Measurements from ENCODE around the gene NPLOC4.
"Not testable (repeated sequence)": the region's sequence is repeated elsewhere in the genome, so short reads cannot be mapped to it uniquely, and the experiment has no call there.

Gene NPLOC4

GRCh38 chr17:81621494-81622130 is 15.3 kb downstream of the NPLOC4 start:
- no peak for DNase-seq

DNA sequence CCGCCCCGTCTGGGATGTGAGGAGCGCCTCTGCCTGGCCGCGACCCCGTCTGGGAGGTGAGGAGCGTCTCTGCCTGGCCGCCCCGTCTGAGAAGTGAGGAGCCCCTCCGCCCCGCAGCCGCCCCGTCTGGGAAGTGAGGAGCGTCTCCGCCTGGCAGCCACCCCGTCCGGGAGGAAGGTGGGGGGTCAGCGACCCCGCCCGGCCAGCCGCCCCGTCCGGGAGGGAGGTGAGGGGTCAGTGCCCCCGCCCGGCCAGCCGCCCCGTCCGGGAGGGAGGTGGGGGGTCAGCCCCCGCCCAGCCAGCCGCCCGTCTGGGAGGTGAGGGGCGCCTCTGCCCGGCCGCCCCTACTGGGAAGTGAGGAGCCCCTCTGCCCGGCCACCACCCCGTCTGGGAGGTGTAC is 18.6 kb downstream of the NPLOC4 start:
- DNase-seq, result not testable (repeated sequence)

DNA sequence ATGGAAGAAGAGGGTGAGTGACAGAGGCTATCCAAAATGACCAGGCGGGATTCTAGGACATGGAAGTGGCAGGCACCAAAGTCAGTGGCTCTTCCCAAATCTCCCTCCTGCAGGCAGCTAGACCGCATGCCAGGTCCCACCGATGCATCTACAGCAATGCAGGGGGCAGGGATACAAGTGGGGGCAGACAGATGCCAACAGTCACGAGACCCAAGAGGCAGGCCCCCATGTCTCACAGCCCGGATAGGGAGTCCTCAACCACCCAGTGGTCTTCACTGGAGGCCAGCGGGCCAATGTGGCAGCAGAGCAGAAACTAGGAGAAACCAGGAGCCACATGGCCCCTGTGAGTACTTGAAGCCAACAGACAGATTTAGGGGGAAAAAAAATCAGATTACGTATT is 20.0 kb downstream of the NPLOC4 start:
- no peak for DNase-seq

DNA sequence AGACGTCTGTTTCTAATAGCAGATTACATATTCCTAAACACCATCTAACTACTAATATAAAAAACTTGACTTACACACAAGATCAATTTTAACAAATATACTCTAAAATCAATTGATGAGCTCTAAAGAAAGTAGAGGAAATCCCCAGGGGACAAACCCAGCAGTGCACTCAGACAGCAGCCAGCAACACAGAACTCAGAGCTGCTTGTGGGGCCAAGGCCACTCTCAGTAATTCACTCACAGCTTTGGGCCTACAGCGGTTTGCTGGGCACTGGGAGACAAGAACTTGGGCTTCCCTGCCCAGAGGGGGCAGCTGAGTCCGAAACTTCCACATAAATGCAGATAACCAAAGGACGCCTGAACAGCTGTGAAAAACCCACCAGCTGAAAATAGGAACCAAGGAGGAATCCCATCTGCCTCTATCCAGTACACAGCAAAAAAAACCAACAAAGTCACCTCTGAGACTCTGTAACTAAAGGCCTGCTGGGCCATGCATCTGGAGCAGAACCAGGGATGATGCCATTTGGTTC is 21.4 kb downstream of the NPLOC4 start:
- DNase-seq, result no peak

DNA sequence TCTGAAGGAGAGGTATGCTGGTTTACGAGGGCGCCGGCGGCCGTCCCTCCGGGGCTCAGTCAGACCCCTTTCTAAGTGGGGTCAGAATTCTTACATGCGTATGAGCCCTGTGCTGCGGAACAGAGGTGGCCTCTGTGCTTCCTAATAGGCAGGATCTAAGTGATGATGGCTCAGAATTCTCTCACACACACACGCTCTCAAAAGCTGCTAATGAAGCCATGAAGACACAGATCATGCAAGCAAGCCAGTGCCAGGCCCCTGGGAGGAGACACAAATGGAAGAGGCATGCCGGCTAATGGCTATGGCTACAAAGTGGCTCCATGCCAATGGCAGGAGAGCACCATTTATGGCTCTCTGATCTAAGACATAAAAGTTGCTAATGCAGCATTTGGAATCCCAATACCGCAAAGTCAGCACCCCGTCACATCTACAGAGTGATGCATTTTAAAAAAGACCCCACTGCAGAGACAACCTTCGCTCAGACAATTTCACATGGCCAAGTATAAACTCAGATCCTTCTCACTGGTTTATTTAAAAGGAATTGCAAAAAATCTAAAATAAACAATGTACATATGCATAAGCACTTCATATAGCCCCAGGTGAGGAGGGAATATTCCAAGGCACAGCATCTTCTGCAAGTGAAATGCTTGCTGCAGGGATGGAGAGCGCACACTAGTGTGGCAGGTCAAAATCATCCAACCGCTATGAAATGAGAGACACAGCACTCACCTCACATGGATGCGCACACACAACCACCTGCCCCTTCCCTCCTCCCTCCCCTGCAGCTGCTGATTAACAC is 24.5 kb downstream of the NPLOC4 start:
- no peak for DNase-seq

DNA sequence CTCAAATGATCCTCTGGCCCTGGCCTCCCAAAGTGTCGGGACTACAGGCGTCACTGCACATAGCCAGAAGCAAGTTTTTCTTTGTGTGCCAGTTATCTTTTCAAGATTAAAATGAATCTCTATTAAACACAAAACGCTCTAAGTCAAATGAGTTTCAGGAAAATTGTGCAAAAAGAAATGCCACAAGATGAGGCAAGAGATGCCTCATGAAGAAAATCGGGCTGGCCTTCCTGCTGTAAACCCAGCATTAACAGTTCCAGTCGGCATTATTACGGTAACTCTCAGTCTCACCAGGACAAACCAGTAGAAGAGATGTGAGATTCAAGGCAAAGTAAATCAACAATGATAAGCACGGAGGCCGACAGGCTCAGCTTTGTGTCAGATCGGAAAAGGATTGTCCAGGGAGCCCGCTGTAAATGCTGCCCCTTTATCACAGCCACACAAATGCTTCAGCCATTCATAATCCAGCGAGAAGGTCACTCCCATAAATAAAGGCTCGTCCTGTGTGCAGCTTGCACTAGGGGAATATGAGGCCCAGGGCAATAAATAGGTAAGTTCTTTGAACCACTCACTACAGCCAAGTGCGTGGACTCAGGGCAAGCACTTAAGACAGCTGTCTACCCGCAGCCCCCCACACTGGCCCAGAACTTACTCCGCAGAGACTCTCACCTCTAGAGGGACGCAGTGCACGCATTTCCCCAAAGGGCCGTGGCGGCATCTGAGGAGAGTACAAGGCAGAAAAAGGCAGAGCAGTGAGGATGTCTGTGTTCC is 27.2 kb downstream of the NPLOC4 start:
- DNase-seq, result no peak

GRCh38 chr17:81608605-81609004 is 28.3 kb downstream of the NPLOC4 start:
- no peak for DNase-seq

DNA sequence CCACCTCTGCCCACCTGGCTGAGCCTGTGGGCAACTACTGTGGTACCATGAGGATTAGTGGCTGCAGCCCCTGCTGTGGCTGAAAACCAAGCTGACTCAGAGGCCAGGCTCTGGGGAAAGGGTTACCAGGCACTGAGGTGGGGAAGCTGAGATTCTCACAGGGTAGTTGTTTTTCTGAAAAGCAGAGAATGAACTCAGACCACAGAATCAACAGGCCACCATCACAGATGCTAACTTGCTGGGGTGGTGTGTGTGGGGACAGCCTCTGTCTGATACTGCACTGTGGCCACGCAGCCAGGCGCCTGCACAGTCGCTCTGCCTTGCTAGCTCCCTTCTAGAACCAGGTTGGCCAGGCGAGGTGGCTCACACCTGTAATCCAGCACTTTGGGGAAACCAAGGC is 28.8 kb downstream of the NPLOC4 start:
- DNase-seq, result no peak

GRCh38 chr17:81607431-81607830 is 29.5 kb downstream of the NPLOC4 start:
- DNase-seq, result no peak

DNA sequence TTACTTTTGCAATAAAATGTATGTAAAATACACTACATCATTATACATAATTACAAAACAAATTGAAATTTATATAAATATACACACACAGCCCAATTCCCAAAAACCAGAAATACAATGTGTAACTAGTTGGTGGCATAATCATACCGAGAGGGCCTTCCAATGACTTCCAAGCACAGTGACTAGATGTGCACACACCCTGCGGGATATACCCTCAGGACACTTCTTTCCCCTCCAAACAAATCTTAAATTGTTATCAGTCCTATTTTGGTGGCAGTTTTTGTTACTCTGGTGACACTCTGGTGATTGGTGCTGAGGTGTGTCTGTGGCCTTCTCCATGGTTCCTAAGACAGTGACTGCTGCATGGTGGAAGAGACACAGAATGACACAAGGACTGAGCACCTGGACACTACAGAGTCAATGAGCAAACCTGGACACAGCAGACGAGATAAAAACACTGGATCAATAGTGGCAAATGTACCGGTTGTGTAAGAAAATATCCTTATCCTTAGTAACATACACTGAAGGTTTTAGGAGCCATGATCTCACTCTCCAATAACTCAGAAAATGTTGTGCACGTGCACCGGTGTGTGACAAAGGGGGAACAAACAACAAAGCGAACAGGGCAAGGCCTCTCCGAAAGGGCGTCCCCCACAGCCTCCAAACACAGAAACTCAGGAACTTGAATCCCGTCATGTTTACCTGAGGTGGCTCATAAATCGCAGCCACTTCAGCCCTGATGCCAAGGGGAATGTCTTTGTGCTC is 32.9 kb downstream of the NPLOC4 start:
- DNase-seq, result no peak

GRCh38 chr17:81601525-81602120 is 35.3 kb downstream of the NPLOC4 start:
- DNase-seq, result peak; percentile 25

- no peak for DNase-seq
Observed at GRCh38 chr17:81599719-81600486, 37.0 kb downstream of the NPLOC4 start.

GRCh38 chr17:81593105-81593871 is 43.6 kb downstream of the NPLOC4 start:
- no peak for DNase-seq

DNA sequence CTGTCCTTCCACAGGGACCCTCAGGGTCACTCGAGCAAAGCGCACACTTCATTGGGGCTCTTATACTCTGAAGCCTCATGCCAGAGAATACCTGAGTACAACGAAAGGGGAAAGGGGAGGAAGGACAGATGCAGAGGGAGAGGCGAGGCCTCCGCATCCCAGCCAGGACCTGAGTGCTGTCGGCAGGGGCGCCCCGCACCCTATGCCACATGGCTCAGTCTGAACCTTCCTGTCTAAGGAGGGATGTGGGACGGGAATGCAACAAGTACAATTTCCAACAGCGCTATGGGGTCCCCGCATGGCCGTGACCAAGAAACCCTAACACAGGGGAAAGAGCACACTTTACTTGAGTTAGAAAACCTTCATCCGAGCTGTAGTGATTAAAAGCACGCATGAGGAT is 44.9 kb downstream of the NPLOC4 start:
- no peak for DNase-seq

- no peak for DNase-seq
Observed at GRCh38 chr17:81590121-81590520, 46.8 kb downstream of the NPLOC4 start.

GRCh38 chr17:81589612-81590011 is 47.3 kb downstream of the NPLOC4 start:
- no peak for DNase-seq

GRCh38 chr17:81586096-81586495 is 50.8 kb downstream of the NPLOC4 start:
- no peak for DNase-seq

DNA sequence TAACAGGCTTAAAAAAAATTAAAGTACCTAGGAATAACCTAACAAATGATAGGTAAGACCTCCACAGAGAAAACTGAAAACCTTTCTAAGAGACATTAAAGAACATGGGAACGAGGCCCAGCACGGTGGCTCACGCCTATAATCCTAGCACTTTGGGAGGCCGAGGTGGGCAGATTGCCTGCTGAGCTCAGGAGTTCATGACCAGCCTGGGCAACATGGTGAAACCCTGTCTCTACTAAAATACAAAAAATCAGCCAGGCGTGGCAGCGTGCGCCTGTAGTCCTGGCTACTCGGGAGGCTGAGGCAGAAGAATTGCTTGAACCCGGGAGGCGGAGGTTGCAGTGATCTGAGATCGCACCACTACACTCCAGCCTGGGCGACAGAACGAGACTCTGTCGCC is 52.1 kb downstream of the NPLOC4 start:
- DNase-seq, result not testable (repeated sequence)

DNA sequence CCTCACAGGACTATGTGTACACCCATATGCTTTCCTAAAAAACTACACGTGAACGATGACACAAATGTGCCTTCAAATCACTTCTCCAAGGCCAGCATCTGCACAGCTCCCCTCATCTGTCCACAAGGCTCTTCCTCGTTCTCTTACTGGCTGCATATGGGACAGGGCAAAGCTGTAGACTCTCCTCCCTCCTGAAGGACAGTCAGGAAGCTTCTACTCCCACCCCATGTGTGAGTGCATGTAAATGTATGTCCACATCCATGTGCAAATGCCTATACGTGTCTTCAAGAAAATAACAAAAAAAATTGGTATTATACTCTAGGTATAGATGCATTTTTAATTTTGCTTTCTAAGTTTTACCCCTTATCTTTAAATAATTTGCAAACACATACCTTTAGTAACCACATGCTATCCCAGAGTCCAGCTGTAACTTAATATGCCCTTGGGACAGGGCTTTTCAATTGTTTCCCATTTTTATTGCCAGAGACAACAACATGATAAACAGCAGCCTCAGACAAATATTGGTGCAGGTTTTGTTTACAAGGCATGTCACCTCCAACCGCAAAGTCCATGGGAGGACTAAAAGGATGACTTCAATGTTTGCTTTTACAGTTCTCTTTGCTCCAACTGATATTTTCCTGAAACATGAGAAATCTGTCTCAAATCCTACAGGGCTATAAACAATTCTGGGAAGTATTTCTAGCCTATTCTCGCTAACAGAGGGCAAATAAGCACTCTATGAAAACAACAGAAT is 53.1 kb downstream of the NPLOC4 start:
- no peak for DNase-seq

DNA sequence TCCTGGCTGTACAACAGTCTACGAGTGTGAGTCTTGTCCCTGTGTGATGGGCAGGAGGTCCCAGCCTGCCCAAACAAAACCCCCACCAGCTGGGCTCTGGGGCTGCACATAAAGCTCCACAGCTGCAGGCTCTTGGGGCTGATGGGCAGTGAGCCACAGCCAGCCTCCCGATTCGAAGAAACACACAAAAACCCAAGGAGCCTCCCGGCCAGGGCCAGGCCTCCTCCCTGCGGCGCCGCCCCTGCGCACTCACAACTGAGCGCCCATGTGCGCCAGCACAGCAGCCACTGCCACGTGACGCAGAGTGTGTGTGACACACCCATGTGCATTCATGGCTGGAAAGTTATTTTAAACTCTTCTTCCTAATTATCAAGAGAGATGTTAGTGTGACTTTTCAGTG is 54.2 kb downstream of the NPLOC4 start:
- DNase-seq, result no peak
